B cell (primary cell): ENCODE measurements around the gene RNF44. TPM values are rescaled to one million over a fixed set of nuclear protein-coding genes. Genes with fewer than 3 reads are reported as not detected.

ENCODE experiments used
- ATAC-seq: fragments of 200-7000 bp; cut with Tn5 transposase; one replicate; pipeline ENCODE4 v1.10.0; 2021; ENCODE audit warnings: low read depth, mild to moderate bottlenecking, moderate number of reproducible peaks, moderate library complexity
- CTCF ChIA-PET: fragments of 350-600 bp; sonication (Branson Sonifier 250); formaldehyde crosslinking; loops from one replicate; lab custom pipeline; 2021; ENCODE audit warnings: antibody characterized with exemption, inconsistent platforms; lab: Charles Lee
- POLR2A ChIA-PET: fragments of 350-600 bp; sonication (Branson Sonifier 250); formaldehyde crosslinking; loops from one replicate; lab custom pipeline; 2021; ENCODE audit warnings: antibody characterized with exemption; lab: Charles Lee
- DNase-seq: peaks from one replicate; pipeline ENCODE4 v3.0.0; 2013
- H2AFZ ChIP-seq: 2 replicates; pipeline ENCODE4 v1.6.1; 2012; ENCODE audit warnings: mild to moderate bottlenecking, low read depth, low read length; ENCODE audit not compliant: insufficient read depth, poor library complexity, severe bottlenecking
- H3K27ac ChIP-seq, 2 donors: 1 replicate in 1 of 2; 2 replicates in 1 of 2; pipeline ENCODE4 v1.5.1; 2012 to 2013; ENCODE audit warnings: low read length in 2 of 2, mild to moderate bottlenecking in 2 of 2, moderate library complexity in 1 of 2
- H3K27me3 ChIP-seq, 4 experiments: fragments of 200-600 bp in 1 of 4; sonication (generic) in 1 of 4; replicated peaks in 1 of 4; 1 replicate in 2 of 4; 2 replicates in 2 of 4; pipeline versions ENCODE4 v1.6.1 to v1.7.0; 2013 to 2016; ENCODE audit warnings: low read length in 3 of 4, mild to moderate bottlenecking in 2 of 4, mixed read lengths in 1 of 4, moderate library complexity in 1 of 4; ENCODE audit not compliant: insufficient read depth in 4 of 4, control insufficient read depth in 3 of 4; ENCODE audit errors: control extremely low read depth in 1 of 4
- H3K36me3 ChIP-seq, 2 experiments: replicated peaks in 1 of 2; 1 replicate in 1 of 2; 2 replicates in 1 of 2; pipeline versions ENCODE4 v1.6.1 to v1.7.1; 2013; ENCODE audit warnings: low read length in 1 of 2; ENCODE audit not compliant: insufficient read depth in 2 of 2, control insufficient read depth in 1 of 2; ENCODE audit errors: control extremely low read depth in 1 of 2, extremely low read depth in 1 of 2
- H3K4me1 ChIP-seq, 2 donors: fragments of 200-600 bp in 1 of 2; sonication (generic) in 1 of 2; 1 replicate in 1 of 2; 2 replicates in 1 of 2; pipeline versions ENCODE4 v1.5.1 to v1.6.1; 2013 to 2017; ENCODE audit warnings: low read length in 2 of 2; ENCODE audit not compliant: control insufficient read depth in 2 of 2, insufficient read depth in 2 of 2
- H3K4me2 ChIP-seq: replicated peaks from 2 replicates; pipeline ENCODE3; 2012; ENCODE audit warnings: mild to moderate bottlenecking, low read depth, low read length; ENCODE audit not compliant: poor library complexity, severe bottlenecking
- H3K4me3 ChIP-seq, 5 experiments: fragments of 200-600 bp in 1 of 5; sonication (generic) in 1 of 5; 1 replicate in 3 of 5; 2 replicates in 2 of 5; pipeline versions ENCODE4 v1.5.1 to v1.7.0; 2011 to 2016; ENCODE audit warnings: low read length in 4 of 5, mild to moderate bottlenecking in 4 of 5, low read depth in 2 of 5, control low read depth in 1 of 5, moderate library complexity in 1 of 5; ENCODE audit not compliant: insufficient read depth in 1 of 5; ENCODE audit errors: control extremely low read depth in 1 of 5, extremely low read depth in 1 of 5
- H3K79me2 ChIP-seq: fragments of 200-600 bp; sonication (generic); one replicate; pipeline ENCODE4 v1.6.0; 2016; ENCODE audit warnings: low read length; ENCODE audit not compliant: control insufficient read depth, insufficient read depth
- H3K9ac ChIP-seq: fragments of 200-600 bp; sonication (generic); 2 replicates; pipeline ENCODE4 v1.6.1; 2017; ENCODE audit warnings: mild to moderate bottlenecking, low read length, moderate library complexity
- H3K9me3 ChIP-seq, 3 donors: one replicate each; pipeline versions ENCODE4 v1.6.1 to v1.7.1; 2013; ENCODE audit warnings: low read length in 2 of 3; ENCODE audit not compliant: control insufficient read depth in 2 of 3, insufficient read depth in 1 of 3; ENCODE audit errors: control extremely low read depth in 1 of 3
- H4K20me1 ChIP-seq: 2 replicates; pipeline ENCODE4 v1.6.0; 2012; ENCODE audit warnings: mild to moderate bottlenecking, low read length; ENCODE audit not compliant: insufficient read depth, control insufficient read depth, poor library complexity, severe bottlenecking
- H3K27ac Mint-ChIP-seq: one replicate; pipeline ENCODE4 v1.8.0; 2021; ENCODE audit warnings: mixed read lengths
- H3K27me3 Mint-ChIP-seq: one replicate; pipeline ENCODE4 v1.8.0; 2021; ENCODE audit warnings: mixed read lengths
- H3K4me1 Mint-ChIP-seq: one replicate; pipeline ENCODE4 v1.8.0; 2021; ENCODE audit warnings: mixed read lengths
- H3K4me3 Mint-ChIP-seq: one replicate; pipeline ENCODE4 v1.8.0; 2021; ENCODE audit warnings: mixed read lengths
- H3K9me3 Mint-ChIP-seq: one replicate; pipeline ENCODE4 v1.8.0; 2022; ENCODE audit warnings: mixed read lengths; ENCODE audit not compliant: insufficient read depth
- CTCF ChIP-seq: fragments of 200-600 bp; IDR thresholded peaks from one replicate; pipeline ENCODE4 v1.8.0; 2022; ENCODE audit warnings: antibody characterized with exemption, mild to moderate bottlenecking
- EZH2 ChIP-seq: IDR thresholded peaks from 2 replicates; pipeline ENCODE4 v1.6.1; 2012; ENCODE audit warnings: borderline replicate concordance, low read depth, mild to moderate bottlenecking, moderate library complexity, low read length; ENCODE audit not compliant: insufficient read depth, poor library complexity, severe bottlenecking
- WGBS: methylation state at CpG from one replicate; pipeline ENCODE4 v1.1.5; 2013; ENCODE audit warnings: missing lambda C conversion rate; ENCODE audit not compliant: insufficient coverage; 5-methylcytosine and 5-hydroxymethylcytosine counted together
- intact Hi-C: fragments of 100-400 bp; cut with micrococcal nuclease; formaldehyde crosslinking; loops from one replicate; pipeline ENCODE4 v1.10.0; 2022
- polyA plus RNA-seq: library from polyadenylated mRNA; depleted of rRNA; stranded (reverse); fragments of >200 nt; gene quantifications from 2 replicates; pipeline ENCODE4 v1.2.3, GENCODE V29; 2012
- total RNA-seq, 2 donors: library from RNA; stranded (reverse); fragments of 120-200 nt in 1 of 2; gene quantifications; 1 replicate in 1 of 2; 2 replicates in 1 of 2; pipeline versions ENCODE4 v1.2.3 to v1.2.4, GENCODE V29; 2013 to 2022

Gene RNF44
- total and polyA plus RNA-seq, 2 donors (not counting 1 experiment from before 2014, with no cell fraction given): 220 to 262 TPM

GRCh38 chr5:176540476-176540899, 3.3 kb upstream of the RNF44 start:
- Histone ChIP-seq H3K9ac (no peak overlapping the region), H3K36me3 (no peaks in the 10 kb centered on the region), H3K4me2 (peak overlapping the region; percentile 81), H3K79me2 (peaks cover 27% of the 10 kb centered on the region), H3K27me3 (no peaks in the 10 kb centered on the region), H3K4me1 (peaks cover 36 to 43% of the 10 kb centered on the region in 2 donors), H2AFZ (no peak overlapping the region), H3K27ac (peak overlapping the region; percentile 77 to 85), H3K9me3 (peaks cover 0 to 8% (median 0%) of the 10 kb centered on the region in 3 donors), H4K20me1 (peaks cover 25% of the 10 kb centered on the region), H3K4me3 (no peak overlapping the region)
- ChIA-PET POLR2A (no interaction called here), CTCF (interaction anchor here (0.9 kb wide), 1 partner anchor 124 kb away, joined by 3 read pairs; the partner anchor contains the start of gene CLTB)
- peak overlapping the region; percentile 20 for H3K4me3 Mint-ChIP-seq
- ATAC-seq (no peak), DNase-seq (no peak)
- H3K27me3 Mint-ChIP-seq: no peaks in the 10 kb centered on the region
- peak overlapping the region; percentile 98 for H3K27ac Mint-ChIP-seq
- intact Hi-C loops: loop anchor here (5.0 kb wide), 2 partner anchors 92 to 887 kb away; partner anchors contain the start of genes EIF4E1B, GRK6 and SNCB
- 99% methylated on average over 6 of the region's 8 CpGs for WGBS
- H3K9me3 Mint-ChIP-seq: no peaks in the 10 kb centered on the region
- TF ChIP-seq CTCF (no peak), EZH2 (no peak)
- H3K4me1 Mint-ChIP-seq: peaks cover 56% of the 10 kb centered on the region

- Mint-ChIP-seq H3K9me3 (no peaks in the 10 kb centered on the region), H3K27me3 (no peaks in the 10 kb centered on the region), H3K4me3 (no peak overlapping the region), H3K27ac (peak overlapping the region; percentile 56), H3K4me1 (peaks cover 63% of the 10 kb centered on the region)
- Histone ChIP-seq H3K36me3 (peaks cover 0 to 10% of the 10 kb centered on the region in 2 experiments), H3K9ac (no peak overlapping the region), H3K9me3 (peaks cover 0 to 8% (median 0%) of the 10 kb centered on the region in 3 donors), H3K27me3 (no peaks in the 10 kb centered on the region), H2AFZ (no peak overlapping the region), H3K4me3 (no peak overlapping the region), H4K20me1 (peaks cover 30% of the 10 kb centered on the region), H3K79me2 (peaks cover 38% of the 10 kb centered on the region), H3K4me2 (no peak overlapping the region), H3K4me1 (peaks cover 42 to 49% of the 10 kb centered on the region in 2 donors), H3K27ac (peak overlapping the region in 1 of 2 donors; percentile 99)
- ChIA-PET POLR2A (no interaction called here), CTCF (interaction anchor here (1.0 to 5.3 kb wide), 4 partner anchors 24 to 177 kb away, joined by 3 to 33 read pairs (median 4); partner anchors contain the start of genes CLTB and TSPAN17)
- TF ChIP-seq CTCF: no peak
- no peak for TF ChIP-seq EZH2
- DNase-seq (no peak), ATAC-seq (no peak)
- 100% methylated on average over 4 of the region's 5 CpGs for WGBS
- intact Hi-C loops: no loop called here
Observed at GRCh38 chr5:176538989-176539384, 1.8 kb upstream of the RNF44 start.
